GM18499 (cell line): Measurements from ENCODE around the gene ABCB4.

Experiments used
- ATAC-seq: cut with Tn5 transposase; IDR thresholded peaks from one replicate; pipeline ENCODE4 v1.9.1; 2021; ENCODE audit warnings: moderate number of reproducible peaks; ENCODE audit not compliant: insufficient read depth, unreplicated experiment

The ABCB4 gene

GRCh38 chr7:87427288-87427687, 48.2 kb downstream of the ABCB4 start:
- no peak for ATAC-seq

- peak; percentile 80 for ATAC-seq
Measured at GRCh38 chr7:87426160-87426559, 49.3 kb downstream of the ABCB4 start.

- no peak for ATAC-seq
Measured at GRCh38 chr7:87424075-87424474, 51.4 kb downstream of the ABCB4 start.

- no peak for ATAC-seq
Measured at GRCh38 chr7:87420173-87420572, 55.3 kb downstream of the ABCB4 start.

- peak; percentile 91 for ATAC-seq
Measured at GRCh38 chr7:87416682-87417587, 58.5 kb downstream of the ABCB4 start.

- ATAC-seq, result no peak
Measured at GRCh38 chr7:87414794-87415188, 60.7 kb downstream of the ABCB4 start.

GRCh38 chr7:87413951-87414793, 61.3 kb downstream of the ABCB4 start:
- ATAC-seq, result no peak

GRCh38 chr7:87413029-87413428, 62.5 kb downstream of the ABCB4 start:
- no peak for ATAC-seq

- no peak for ATAC-seq
Measured at GRCh38 chr7:87411186-87411585, 64.3 kb downstream of the ABCB4 start.

GRCh38 chr7:87404674-87405073, 70.8 kb downstream of the ABCB4 start:
- ATAC-seq, result no peak

- ATAC-seq, result no peak
Measured at GRCh38 chr7:87398446-87398845, 77.0 kb downstream of the ABCB4 start.

GRCh38 chr7:87395442-87396020, 79.9 kb downstream of the ABCB4 start:
- no peak for ATAC-seq

- ATAC-seq, result no peak
Measured at GRCh38 chr7:87391020-87391701, 84.3 kb downstream of the ABCB4 start.

- no peak for ATAC-seq
Measured at GRCh38 chr7:87380905-87381304, 94.6 kb downstream of the ABCB4 start.

- no peak for ATAC-seq
Measured at GRCh38 chr7:87375662-87376435, 99.6 kb downstream of the ABCB4 start.

GRCh38 chr7:87370660-87371180, 104.8 kb downstream of the ABCB4 start:
- no peak for ATAC-seq

- ATAC-seq, result no peak
Measured at GRCh38 chr7:87369216-87369615, 106.3 kb downstream of the ABCB4 start.

- ATAC-seq, result no peak
Measured at GRCh38 chr7:87364246-87364645, 111.2 kb downstream of the ABCB4 start.

- no peak for ATAC-seq
Measured at GRCh38 chr7:87363342-87363741, 112.1 kb downstream of the ABCB4 start.
